Lower leg skin (tissue), 4 donors: ENCODE measurements around the gene LRP6. TPM values are rescaled to one million over a fixed set of nuclear protein-coding genes. Genes with fewer than 3 reads are reported as not detected.
"Not testable (repeated sequence)": the region's sequence is repeated elsewhere in the genome, so short reads cannot be mapped to it uniquely, and the experiment has no call there.

Experiments
- DNase-seq, 2 donors: peaks; one replicate each; pipeline ENCODE4 v3.0.0-alpha.2; 2019; ENCODE audit warnings: low spot score in 2 of 2
- H3K4me3 ChIP-seq: fragments of 200-600 bp; sonication (generic); 2 replicates; pipeline ENCODE4 v1.5.1; 2017; ENCODE audit warnings: mild to moderate bottlenecking, low read depth; ENCODE audit not compliant: poor library complexity, severe bottlenecking
- CTCF ChIP-seq, 3 donors: fragments of 450-650 bp; IDR thresholded peaks; one replicate each; pipeline ENCODE4 v1.5.1; 2016; ENCODE audit warnings: antibody characterized with exemption in 3 of 3, mild to moderate bottlenecking in 3 of 3, moderate library complexity in 2 of 3
- POLR2A ChIP-seq, 2 donors: fragments of 450-650 bp; IDR thresholded peaks; one replicate each; pipeline ENCODE4 v1.6.1; 2016 to 2017; ENCODE audit warnings: antibody characterized with exemption in 2 of 2, mild to moderate bottlenecking in 1 of 2, moderate library complexity in 1 of 2
- WGBS, 2 donors: methylation state at CpG; one replicate each; pipeline ENCODE4 v1.1.5; 2018; 5-methylcytosine and 5-hydroxymethylcytosine counted together
- intact Hi-C: fragments of 100-400 bp; cut with DNase I; formaldehyde crosslinking; loops from one replicate; pipeline ENCODE4 v1.15.0; 2023; ENCODE audit warnings: low total_unique reads
- total RNA-seq, 4 donors: library from RNA; depleted of rRNA; stranded (reverse); fragments of >200 nt; gene quantifications; one replicate each; pipeline ENCODE4 v1.1.0, GENCODE V29; 2016

The LRP6 gene
- total RNA-seq, 4 donors from 2014 or later: 19.6 to 37.3 (median 26.1) TPM

GRCh38 chr12:12153596-12153995 is 113.2 kb downstream of the LRP6 start:
- intact Hi-C loops: no loop called here

GRCh38 chr12:12147111-12147510 is 119.7 kb downstream of the LRP6 start:
- DNase-seq: no peak
- WGBS, 2 donors: 80 to 85% methylated on average over 6 of the region's 6 CpGs
- no peak for TF ChIP-seq CTCF (IDR thresholded peaks at IDR 0.05)
- no peak for TF ChIP-seq POLR2A (IDR thresholded peaks at IDR 0.05)
- intact Hi-C loops: no loop called here
- no peak overlapping the region for H3K4me3 ChIP-seq

More at GRCh38 chr12:12153596-12153995, 113.2 kb downstream of the LRP6 start:
- TF ChIP-seq POLR2A (IDR thresholded peaks at IDR 0.05) (no peak), CTCF (IDR thresholded peaks at IDR 0.05) (no peak)
- no peak overlapping the region for H3K4me3 ChIP-seq
- 83 to 91% methylated on average over 3 of the region's 3 CpGs for WGBS, 2 donors
- no peak for DNase-seq

GRCh38 chr12:12144531-12144930 is 122.3 kb downstream of the LRP6 start:
- DNase-seq, H3K4me3 ChIP-seq, intact Hi-C loops: not testable (repeated sequence)
- 0 to 62% methylated on average over 1 of the region's 1 CpG for WGBS, 2 donors

GRCh38 chr12:12141000-12141399 is 125.8 kb downstream of the LRP6 start:
- intact Hi-C loops: no loop called here
- no peak for TF ChIP-seq CTCF (IDR thresholded peaks at IDR 0.05)
- TF ChIP-seq POLR2A (IDR thresholded peaks at IDR 0.05): no peak
- DNase-seq: no peak
- H3K4me3 ChIP-seq: no peak overlapping the region

GRCh38 chr12:12138203-12139154 is 128.4 kb downstream of the LRP6 start:
- H3K4me3 ChIP-seq: no peak overlapping the region
- DNase-seq: no peak
- intact Hi-C loops: no loop called here
- no peak for TF ChIP-seq POLR2A (IDR thresholded peaks at IDR 0.05)
- TF ChIP-seq CTCF (IDR thresholded peaks at IDR 0.05): no peak
- 90 to 96% methylated on average over 3 of the region's 3 CpGs for WGBS, 2 donors

- no peak overlapping the region for H3K4me3 ChIP-seq
- intact Hi-C loops: no loop called here
- DNase-seq: no peak
- TF ChIP-seq CTCF (IDR thresholded peaks at IDR 0.05): no peak
- no peak for TF ChIP-seq POLR2A (IDR thresholded peaks at IDR 0.05)
- 96 to 99% methylated on average over 5 of the region's 5 CpGs for WGBS, 2 donors
Observed at GRCh38 chr12:12133785-12134184, 133.1 kb downstream of the LRP6 start.
